ENCODE results near the gene ZNF618. TPM values are rescaled to one million over a fixed set of nuclear protein-coding genes. Genes with fewer than 3 reads are reported as not detected.
"Not testable (repeated sequence)": the region's sequence is repeated elsewhere in the genome, so short reads cannot be mapped to it uniquely, and the experiment has no call there.

ZNF618 gene
- total RNA-seq, 8 experiments from 2014 or later = 3.4 to 41.6 (median 20.4) TPM

DNA sequence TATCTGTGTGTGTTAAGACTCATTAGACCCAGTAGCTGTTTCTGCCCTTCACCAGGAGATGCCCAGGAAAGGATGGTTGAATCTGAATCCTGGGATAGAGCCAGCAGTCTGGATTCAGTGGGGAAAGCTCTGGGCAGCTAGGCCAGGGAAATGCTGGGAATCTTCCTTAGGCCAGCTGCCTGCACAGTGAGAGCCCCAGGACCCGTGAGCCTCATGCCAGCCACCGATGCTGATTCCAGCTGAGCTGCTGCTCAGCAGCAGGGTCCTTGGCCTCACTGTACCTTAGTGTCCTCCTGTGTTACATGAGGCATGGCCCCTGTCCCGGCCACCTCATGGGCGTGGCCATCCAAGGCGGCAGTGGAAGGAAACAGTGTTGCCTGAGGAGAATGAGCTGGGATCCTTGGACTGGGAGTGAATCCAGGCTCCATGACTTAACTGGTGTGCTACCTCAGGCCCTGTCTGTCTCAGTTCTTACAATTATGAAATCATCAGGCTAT is 114.9 kb downstream of the ZNF618 start:
- H3K4me3 ChIP-seq = no peak overlapping the region
- H3K27ac ChIP-seq = no peak overlapping the region
- peak in 3 of 8 experiments; percentile 35 to 52 (median 49) for ATAC-seq (replicated peaks in 6 of 8)
- WGBS, 10 experiments = 70 to 90% (median 83%) methylated on average over 2 to 5 of the region's 5 CpGs; no CpG with 5 or more reads in 6 of the 10 experiments
- peaks cover 0 to 7% of the 10 kb centered on the region in 2 donors for H3K4me1 ChIP-seq (replicated peaks in 1 of 2)
- in situ Hi-C loops (cut with MboI; ENCODE audit: low pct_unique_long_range_greater_than_20kb in 2 of 9, low sequenced_read_pairs in 9 of 9, unreplicated experiment in 9 of 9) = no loop called here

DNA sequence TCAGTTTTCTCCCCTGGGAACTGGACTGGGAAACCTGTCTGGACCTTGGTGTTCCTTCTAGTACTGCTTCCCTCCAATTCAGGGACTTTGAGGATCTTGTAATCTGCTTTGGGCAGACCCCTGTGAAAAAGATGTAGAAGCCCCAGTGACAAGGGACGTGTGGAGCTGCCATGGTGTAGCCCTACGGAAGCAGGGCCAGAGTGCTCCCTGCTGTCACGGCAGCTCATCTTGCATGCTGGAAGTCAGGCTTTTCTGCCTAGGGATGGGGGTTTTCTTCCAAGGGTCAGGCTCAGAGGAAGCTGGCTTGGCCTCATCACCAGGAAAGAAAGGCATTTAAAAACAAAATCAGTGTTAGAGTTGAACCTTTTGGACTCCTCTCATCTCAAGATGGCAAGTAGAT is 115.6 kb downstream of the ZNF618 start:
- no peak overlapping the region for H3K27ac ChIP-seq
- in situ Hi-C loops (cut with MboI; ENCODE audit: low pct_unique_long_range_greater_than_20kb in 2 of 9, low sequenced_read_pairs in 9 of 9, unreplicated experiment in 9 of 9) = no loop called here
- no peak for ATAC-seq (replicated peaks in 6 of 8)
- 100% methylated on average over 2 to 3 of the region's 3 CpGs; no CpG with 5 or more reads in 8 of the 10 experiments for WGBS, 10 experiments
- H3K4me3 ChIP-seq = no peak overlapping the region
- H3K4me1 ChIP-seq (replicated peaks in 1 of 2) = peaks cover 0 to 7% of the 10 kb centered on the region in 2 donors

DNA sequence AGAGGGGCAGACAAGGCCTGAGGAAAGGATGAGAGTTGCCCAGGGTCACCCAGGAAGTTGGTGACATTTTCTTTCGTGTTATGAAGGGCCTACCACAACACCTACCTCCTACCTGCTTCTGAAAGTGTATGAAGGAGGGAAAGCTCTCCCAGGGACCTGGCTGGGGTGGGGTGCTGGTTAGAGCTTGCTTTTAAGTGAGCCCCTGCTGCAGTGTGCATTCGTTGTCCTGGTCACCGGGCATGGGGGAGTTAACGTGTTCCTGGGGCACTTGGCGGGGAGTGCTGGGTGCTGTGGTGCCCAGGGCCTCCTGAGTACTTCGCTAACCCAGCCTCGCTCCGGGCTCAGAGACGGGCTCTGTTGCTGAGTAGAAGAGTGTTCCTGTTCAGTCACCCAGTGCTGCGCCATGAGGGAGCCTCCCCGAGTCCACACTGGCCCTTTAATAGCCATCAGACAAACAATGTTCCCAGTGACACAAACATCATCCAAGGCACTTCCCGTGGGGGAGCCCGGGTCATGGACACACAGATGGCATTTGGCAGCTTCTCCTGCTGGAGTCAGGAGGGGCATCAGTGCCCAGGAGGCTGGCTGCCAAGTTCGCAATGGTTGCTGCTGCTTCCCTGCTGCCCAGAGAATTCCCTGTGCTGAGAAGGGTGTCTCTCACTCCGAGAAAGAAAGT is 116.3 kb downstream of the ZNF618 start:
- H3K27ac ChIP-seq = no peak overlapping the region
- in situ Hi-C loops (cut with MboI; ENCODE audit: low pct_unique_long_range_greater_than_20kb in 2 of 9, low sequenced_read_pairs in 9 of 9, unreplicated experiment in 9 of 9) = no loop called here
- no peak overlapping the region for H3K4me3 ChIP-seq
- peaks cover 0 to 7% of the 10 kb centered on the region in 2 donors for H3K4me1 ChIP-seq (replicated peaks in 1 of 2)
- peak in 1 of 8 experiments; percentile 24 for ATAC-seq (replicated peaks in 6 of 8)
- 61 to 100% (median 91%) methylated on average over 2 to 6 of the region's 15 CpGs; no CpG with 5 or more reads in 5 of the 10 experiments for WGBS, 10 experiments

DNA sequence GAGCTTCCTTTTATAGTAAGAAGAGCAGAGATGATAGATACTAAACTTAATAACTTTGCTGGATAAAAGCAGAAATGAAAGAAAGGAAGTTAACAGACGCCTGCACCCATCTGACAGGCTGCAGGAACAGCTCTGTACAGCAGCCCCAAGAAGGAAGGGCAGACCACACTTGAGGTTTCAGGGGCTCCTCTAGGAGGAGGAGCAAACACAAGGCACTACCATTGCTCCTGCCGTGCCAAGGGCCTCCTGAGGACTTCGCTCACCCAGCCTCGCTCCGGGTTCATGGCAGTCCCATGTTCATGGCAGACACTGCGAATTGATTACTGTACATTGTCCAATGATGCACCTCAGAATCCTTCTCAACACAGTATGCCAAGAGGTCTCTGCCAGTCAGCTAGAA is 116.9 kb downstream of the ZNF618 start:
- ATAC-seq (replicated peaks in 6 of 8) = no peak
- in situ Hi-C loops (cut with MboI; ENCODE audit: low pct_unique_long_range_greater_than_20kb in 2 of 9, low sequenced_read_pairs in 9 of 9, unreplicated experiment in 9 of 9) = no loop called here
- Histone ChIP-seq H3K4me3 (no peak overlapping the region), H3K27ac (no peak overlapping the region), H3K4me1 (replicated peaks in 1 of 2) (peaks cover 0 to 7% of the 10 kb centered on the region in 2 donors)
- WGBS, 10 experiments = 71 to 100% (median 80%) methylated on average over 1 to 5 of the region's 6 CpGs; no CpG with 5 or more reads in 5 of the 10 experiments

DNA sequence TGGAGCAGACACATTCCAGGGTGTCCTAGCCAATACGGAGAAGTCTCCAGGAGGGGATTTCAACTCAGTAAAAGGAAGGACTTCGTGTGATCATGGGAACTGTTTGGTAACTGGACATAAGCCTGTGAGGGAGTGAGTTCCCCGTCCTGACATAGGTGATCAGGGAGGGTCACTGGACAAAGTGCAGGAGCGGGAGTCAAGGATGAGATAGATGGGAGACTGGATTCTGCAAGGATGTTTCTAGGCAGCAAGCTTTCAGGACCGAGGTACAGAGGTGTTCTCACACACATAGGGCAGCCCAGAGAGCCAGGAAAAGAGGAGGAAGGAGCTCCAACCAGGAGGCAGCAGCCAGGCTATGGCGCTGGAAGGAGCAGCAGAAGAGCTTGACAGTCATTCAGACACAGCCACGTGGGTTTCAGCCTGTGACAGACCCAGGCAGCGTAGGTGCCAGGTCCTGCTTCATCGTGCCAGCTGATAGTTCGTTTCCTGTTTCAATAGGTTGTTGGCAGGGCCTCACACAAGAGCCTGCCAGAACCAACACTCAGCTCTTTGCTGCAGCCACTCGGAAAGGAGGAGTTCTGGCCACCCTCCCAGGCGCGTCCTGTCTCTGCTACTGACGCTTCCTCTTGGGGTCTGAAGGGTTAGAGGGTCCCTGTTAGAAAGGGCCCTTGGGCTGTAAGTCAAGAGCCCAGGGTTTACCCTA is 117.9 kb downstream of the ZNF618 start:
- H3K27ac ChIP-seq = no peak overlapping the region
- peaks cover 0 to 1% of the 10 kb centered on the region in 2 donors for H3K4me1 ChIP-seq (replicated peaks in 1 of 2)
- in situ Hi-C loops (cut with MboI; ENCODE audit: low pct_unique_long_range_greater_than_20kb in 2 of 9, low sequenced_read_pairs in 9 of 9, unreplicated experiment in 9 of 9) = no loop called here

DNA sequence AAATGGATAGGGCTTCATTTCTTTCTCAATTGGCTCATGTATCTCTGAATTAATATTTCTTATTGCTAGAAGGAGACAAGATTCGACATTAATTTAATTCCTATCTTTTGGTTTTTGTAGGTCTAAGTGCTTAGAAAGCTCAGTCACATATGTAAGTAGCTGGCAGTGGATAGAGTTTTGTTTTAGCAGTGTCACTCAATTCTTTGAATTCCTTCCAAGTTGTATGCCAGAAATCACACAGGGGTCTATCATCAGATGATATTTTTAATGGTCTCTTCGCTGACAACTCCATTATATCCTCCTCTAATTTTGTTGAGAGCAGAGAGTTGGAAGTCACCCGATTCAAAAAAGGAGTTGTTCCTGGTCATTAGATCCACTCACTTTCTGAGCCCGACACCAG is 119.3 kb downstream of the ZNF618 start:
- no peak overlapping the region for H3K27ac ChIP-seq
- WGBS, 10 experiments = 7 to 68% (median 58%) methylated on average over 2 to 4 of the region's 4 CpGs; no CpG with 5 or more reads in 3 of the 10 experiments
- no peak overlapping the region for H3K4me3 ChIP-seq
- H3K4me1 ChIP-seq (replicated peaks in 1 of 2) = no peaks in the 10 kb centered on the region
- ATAC-seq (replicated peaks in 6 of 8) = no peak
- in situ Hi-C loops (cut with MboI; ENCODE audit: low pct_unique_long_range_greater_than_20kb in 2 of 9, low sequenced_read_pairs in 9 of 9, unreplicated experiment in 9 of 9) = no loop called here

More for the DNA sequence above, 117.9 kb downstream of the ZNF618 start:
- H3K4me3 ChIP-seq = no peak overlapping the region
- WGBS, 10 experiments = 50 to 96% (median 80%) methylated on average over 2 to 7 of the region's 14 CpGs; no CpG with 5 or more reads in 1 of the 10 experiments
- peak in 1 of 8 experiments; percentile 53 for ATAC-seq (replicated peaks in 6 of 8)

DNA sequence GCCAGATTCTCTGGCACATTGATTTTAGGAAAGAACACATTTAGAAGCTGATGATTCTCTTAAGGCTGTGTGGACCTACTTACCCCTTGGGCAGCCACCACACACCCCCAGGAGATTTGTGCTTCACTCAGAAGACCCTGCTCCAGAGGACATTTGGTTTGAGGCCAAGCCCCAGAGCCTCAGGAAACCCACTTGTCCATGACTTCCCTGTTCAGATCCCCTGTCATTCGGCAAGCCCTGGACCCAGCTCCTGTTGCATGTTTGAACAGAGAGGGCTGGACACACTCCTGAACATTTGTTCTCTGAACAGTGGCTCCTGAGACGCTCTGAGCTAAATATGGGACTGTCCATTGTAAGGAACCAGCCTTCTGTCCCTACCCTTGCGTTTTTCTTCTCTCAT is 119.9 kb downstream of the ZNF618 start:
- in situ Hi-C loops (cut with MboI; ENCODE audit: low pct_unique_long_range_greater_than_20kb in 2 of 9, low sequenced_read_pairs in 9 of 9, unreplicated experiment in 9 of 9) = no loop called here
- H3K4me3 ChIP-seq = no peak overlapping the region
- 60 to 100% (median 85%) methylated on average over 1 to 2 of the region's 3 CpGs; no CpG with 5 or more reads in 4 of the 10 experiments for WGBS, 10 experiments
- ATAC-seq (replicated peaks in 6 of 8) = no peak
- no peak overlapping the region for H3K27ac ChIP-seq
- H3K4me1 ChIP-seq (replicated peaks in 1 of 2) = no peaks in the 10 kb centered on the region

DNA sequence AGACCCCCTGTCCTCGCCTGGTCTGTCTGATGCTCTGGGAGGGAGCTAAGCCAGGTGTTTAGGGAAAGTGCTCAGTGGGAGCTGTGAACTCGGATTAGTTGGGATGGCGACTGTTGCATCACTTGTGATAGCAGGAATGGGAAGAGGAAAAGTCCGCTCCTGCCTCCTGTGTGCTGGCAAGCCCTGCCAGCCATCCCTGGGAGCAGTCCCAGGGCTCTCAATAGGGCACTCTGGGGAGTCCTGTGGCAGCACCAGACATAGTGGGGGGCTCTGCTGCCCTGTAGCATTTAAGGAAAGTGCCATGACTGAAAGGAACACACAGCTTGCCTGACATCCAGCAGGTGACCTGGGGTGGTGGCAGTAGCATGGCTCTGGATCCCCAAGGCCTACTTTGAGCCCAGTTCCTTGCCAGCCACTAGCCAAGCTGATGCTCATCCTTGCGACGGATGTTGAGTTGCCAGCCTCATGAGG is 120.5 kb downstream of the ZNF618 start:
- no peak for ATAC-seq (replicated peaks in 6 of 8)
- H3K4me1 ChIP-seq (replicated peaks in 1 of 2) = no peaks in the 10 kb centered on the region
- H3K27ac ChIP-seq = no peak overlapping the region
- in situ Hi-C loops (cut with MboI; ENCODE audit: low pct_unique_long_range_greater_than_20kb in 2 of 9, low sequenced_read_pairs in 9 of 9, unreplicated experiment in 9 of 9) = no loop called here
- no peak overlapping the region for H3K4me3 ChIP-seq
- WGBS, 10 experiments = 60 to 100% (median 94%) methylated on average over 1 to 5 of the region's 6 CpGs; no CpG with 5 or more reads in 2 of the 10 experiments

DNA sequence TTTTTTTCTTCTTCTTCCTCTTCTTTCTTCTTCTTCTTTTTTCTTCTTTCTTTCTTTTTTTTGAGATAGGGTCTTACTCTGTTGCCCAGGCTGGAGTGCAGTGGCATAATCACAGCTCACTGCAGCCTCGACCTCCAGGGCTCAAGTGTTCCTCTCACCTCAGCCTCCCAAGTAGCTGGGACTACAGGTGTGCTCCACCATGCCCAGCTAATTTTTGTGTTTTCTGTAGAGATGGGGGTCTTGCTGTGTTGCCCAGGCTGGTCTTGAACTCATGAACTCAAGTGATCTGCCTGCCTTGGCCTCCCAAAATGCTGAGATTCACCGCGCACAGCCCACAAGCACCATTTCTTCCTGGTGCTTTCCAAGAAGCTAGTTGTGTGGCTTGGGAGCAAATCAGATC is 121.0 kb downstream of the ZNF618 start:
- H3K27ac ChIP-seq; ATAC-seq (replicated peaks in 6 of 8); in situ Hi-C loops (cut with MboI; ENCODE audit: low pct_unique_long_range_greater_than_20kb in 2 of 9, low sequenced_read_pairs in 9 of 9, unreplicated experiment in 9 of 9); H3K4me1 ChIP-seq (replicated peaks in 1 of 2); H3K4me3 ChIP-seq: not testable (repeated sequence)
- WGBS, 10 experiments = 75 to 100% (median 95%) methylated on average over 1 to 3 of the region's 3 CpGs; no CpG with 5 or more reads in 2 of the 10 experiments

DNA sequence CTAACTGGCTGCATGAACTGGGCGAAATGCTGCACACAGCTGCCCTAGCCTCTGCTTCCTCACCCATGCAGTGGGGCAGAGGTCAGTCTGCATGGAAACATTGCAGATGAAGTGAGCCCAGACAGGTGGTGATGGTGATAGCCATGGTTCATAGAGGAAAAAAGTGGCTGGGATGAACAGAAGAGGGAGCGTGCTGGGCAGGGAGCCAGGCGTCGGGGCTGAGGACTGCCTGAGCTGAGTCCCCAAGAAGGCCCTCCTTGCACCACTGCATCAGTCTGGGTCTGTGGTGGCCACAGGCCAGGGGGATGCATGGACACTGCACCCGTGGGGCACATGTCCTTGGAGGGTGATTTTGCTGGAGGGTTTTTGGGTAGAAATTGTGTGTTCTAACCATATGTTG is 121.5 kb downstream of the ZNF618 start:
- no peaks in the 10 kb centered on the region for H3K4me1 ChIP-seq (replicated peaks in 1 of 2)
- no peak overlapping the region for H3K4me3 ChIP-seq
- 80 to 100% (median 97%) methylated on average over 1 to 5 of the region's 5 CpGs; no CpG with 5 or more reads in 3 of the 10 experiments for WGBS, 10 experiments
- no peak overlapping the region for H3K27ac ChIP-seq
- in situ Hi-C loops (cut with MboI; ENCODE audit: low pct_unique_long_range_greater_than_20kb in 2 of 9, low sequenced_read_pairs in 9 of 9, unreplicated experiment in 9 of 9) = no loop called here
- ATAC-seq (replicated peaks in 6 of 8) = no peak

DNA sequence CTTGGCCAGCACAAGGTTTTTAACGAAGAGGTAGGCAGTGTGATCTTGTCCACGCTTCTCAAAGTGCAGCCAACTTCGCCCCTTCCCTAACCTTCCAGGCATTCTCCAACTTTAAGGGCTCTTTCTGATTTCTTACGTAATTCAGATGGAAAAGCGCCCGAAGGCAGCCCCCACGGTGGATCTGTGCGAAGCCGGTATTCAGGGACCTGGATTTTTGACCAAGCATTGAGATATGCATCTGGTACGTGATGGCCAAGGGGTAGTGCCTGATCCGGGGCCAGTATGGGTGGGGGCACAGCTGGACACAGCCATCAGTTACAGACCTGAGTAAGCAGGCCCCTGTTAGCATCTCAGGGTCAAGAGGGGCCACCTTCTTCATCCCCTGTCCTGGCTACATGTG is 122.0 kb downstream of the ZNF618 start:
- Histone ChIP-seq H3K27ac (no peak overlapping the region), H3K4me1 (replicated peaks in 1 of 2) (no peaks in the 10 kb centered on the region), H3K4me3 (no peak overlapping the region)
- 92 to 100% (median 95%) methylated on average over 2 to 7 of the region's 11 CpGs; no CpG with 5 or more reads in 5 of the 10 experiments for whole genome bisulfite sequencing, 10 experiments
- ATAC-seq (replicated peaks in 6 of 8) = no peak
- in situ Hi-C loops (cut with MboI; ENCODE audit: low pct_unique_long_range_greater_than_20kb in 2 of 9, low sequenced_read_pairs in 9 of 9, unreplicated experiment in 9 of 9) = no loop called here

DNA sequence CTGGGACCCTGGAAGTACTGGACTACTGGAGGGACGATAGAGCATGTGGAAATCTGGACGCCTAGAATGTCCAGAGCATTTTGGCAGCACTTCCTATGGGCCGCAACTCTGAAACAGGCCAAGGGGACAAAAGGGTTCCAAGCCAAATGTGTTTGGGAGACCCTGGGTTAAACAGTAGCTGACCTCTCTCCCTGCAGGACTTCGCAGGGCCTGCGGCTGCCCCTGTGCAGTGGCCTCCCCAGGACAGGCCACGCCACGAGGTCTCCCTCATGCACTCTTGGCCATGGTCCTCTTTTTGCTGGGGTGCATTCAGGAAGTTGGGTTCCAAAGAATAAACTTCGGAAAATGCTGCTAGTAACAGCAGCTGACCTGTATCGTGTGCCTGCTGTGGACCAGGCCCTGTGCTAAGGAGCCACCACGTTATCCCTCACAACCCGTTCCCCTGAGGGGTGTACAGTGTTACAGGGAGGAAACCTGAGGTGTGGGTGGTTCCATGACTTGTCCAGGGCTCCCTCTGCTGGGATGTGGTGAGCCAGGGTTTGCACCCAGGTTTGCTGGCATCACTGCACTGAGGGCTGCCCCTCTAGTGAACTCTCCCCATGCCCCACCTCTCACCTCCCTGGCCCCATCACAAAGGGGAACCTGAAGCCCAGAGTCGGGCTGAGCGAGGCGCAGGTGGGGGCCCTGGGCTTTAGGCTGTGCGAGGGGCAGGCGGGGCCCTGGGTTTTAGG is 122.6 kb downstream of the ZNF618 start:
- peak in 6 of 8 experiments; percentile 25 to 75 (median 55) for ATAC-seq (replicated peaks in 6 of 8)

More for the DNA sequence above, 122.6 kb downstream of the ZNF618 start:
- Histone ChIP-seq H3K4me3 (no peak overlapping the region), H3K27ac (no peak overlapping the region), H3K4me1 (replicated peaks in 1 of 2) (no peaks in the 10 kb centered on the region)
- in situ Hi-C loops (cut with MboI; ENCODE audit: low pct_unique_long_range_greater_than_20kb in 2 of 9, low sequenced_read_pairs in 9 of 9, unreplicated experiment in 9 of 9) = no loop called here
- 70 to 100% (median 81%) methylated on average over 1 to 6 of the region's 16 CpGs; no CpG with 5 or more reads in 3 of the 10 experiments for WGBS, 10 experiments

All from motor neuron (in vitro differentiated cells).